CD4-positive, alpha-beta T cell (primary cell): Measurements from ENCODE around the gene SDK2. TPM values are rescaled to one million over a fixed set of nuclear protein-coding genes. Genes with fewer than 3 reads are reported as not detected.

Experiments used
- ATAC-seq: fragments of 200-7000 bp; cut with Tn5 transposase; one replicate; pipeline ENCODE4 v1.10.0; 2022; ENCODE audit warnings: mild to moderate bottlenecking; ENCODE audit not compliant: poor library complexity
- CTCF ChIA-PET: fragments of 350-600 bp; sonication (Branson Sonifier 250); formaldehyde crosslinking; loops from one replicate; lab custom pipeline; 2021; ENCODE audit warnings: antibody characterized with exemption, inconsistent platforms; lab: Charles Lee
- POLR2A ChIA-PET: fragments of 350-600 bp; sonication (Branson Sonifier 250); formaldehyde crosslinking; loops from one replicate; lab custom pipeline; 2021; ENCODE audit warnings: antibody characterized with exemption, inconsistent platforms; lab: Charles Lee
- DNase-seq, 14 experiments: peaks; one replicate each; pipeline ENCODE4 v3.0.0-alpha.2; 2013 to 2020; ENCODE audit warnings: mixed read lengths in 2 of 14
- H3K27ac ChIP-seq, 2 donors: one replicate each; pipeline versions ENCODE4 v1.5.1 to v1.7.0; 2013; ENCODE audit warnings: low read length in 2 of 2, low read depth in 1 of 2, mild to moderate bottlenecking in 1 of 2
- H3K27me3 ChIP-seq, 2 experiments: 1 replicate in 1 of 2; 2 replicates in 1 of 2; pipeline versions ENCODE4 v1.6.1 to v1.7.0; 2013; ENCODE audit warnings: low read length in 2 of 2, control low read depth in 1 of 2, mild to moderate bottlenecking in 1 of 2, moderate library complexity in 1 of 2; ENCODE audit not compliant: insufficient read depth in 2 of 2, control insufficient read depth in 1 of 2
- H3K36me3 ChIP-seq: one replicate; pipeline ENCODE4 v1.6.1; 2013; ENCODE audit warnings: low read length, control low read depth; ENCODE audit not compliant: insufficient read depth
- H3K4me1 ChIP-seq: one replicate; pipeline ENCODE4 v1.6.1; 2013; ENCODE audit warnings: low read length, control low read depth; ENCODE audit not compliant: insufficient read depth
- H3K4me3 ChIP-seq: one replicate; pipeline ENCODE4 v1.5.1; 2013; ENCODE audit warnings: mild to moderate bottlenecking, low read length, moderate library complexity
- H3K9me3 ChIP-seq, 2 experiments: 1 replicate in 1 of 2; 2 replicates in 1 of 2; pipeline versions ENCODE4 v1.6.1 to v1.7.0; 2013; ENCODE audit warnings: low read length in 2 of 2, mild to moderate bottlenecking in 2 of 2, control low read depth in 1 of 2, moderate library complexity in 1 of 2; ENCODE audit not compliant: control insufficient read depth in 1 of 2, insufficient read depth in 1 of 2
- H3K27ac Mint-ChIP-seq: one replicate; pipeline ENCODE4 v1.8.0; 2020; ENCODE audit warnings: mixed read lengths
- H3K27me3 Mint-ChIP-seq: one replicate; pipeline ENCODE4 v1.8.0; 2021; ENCODE audit warnings: mixed read lengths
- H3K36me3 Mint-ChIP-seq: one replicate; pipeline ENCODE4 v1.8.0; 2021; ENCODE audit warnings: low read depth, mixed read lengths
- H3K4me1 Mint-ChIP-seq: one replicate; pipeline ENCODE4 v1.8.0; 2021; ENCODE audit warnings: low read depth, mixed read lengths
- H3K4me3 Mint-ChIP-seq: one replicate; pipeline ENCODE4 v1.8.0; 2020; ENCODE audit warnings: mild to moderate bottlenecking, mixed read lengths
- H3K9me3 Mint-ChIP-seq: one replicate; pipeline ENCODE4 v1.8.0; 2020; ENCODE audit warnings: mixed read lengths
- intact Hi-C, 2 experiments: fragments of 100-400 bp; cut with DNase I in 1 of 2; cut with micrococcal nuclease in 1 of 2; formaldehyde crosslinking; loops; one replicate each; pipeline versions ENCODE4 v1.15.1 to v1.9.0; 2023 to 2025; cut with DNase I, micrococcal nuclease
- total RNA-seq, 174 experiments: library from RNA in 2 of 174; stranded (reverse) in 2 of 174; gene quantifications; one replicate each; pipeline ENCODE4 v1.2.3 and lab custom pipeline; 2021 to 2026
- TF ChIP-seq, protein P1 (sequence below): fragments of 200-600 bp; IDR thresholded peaks from one replicate; pipeline ENCODE4 v1.8.0; 2022; ENCODE audit warnings: antibody characterized with exemption, mild to moderate bottlenecking

SDK2 gene
- total RNA-seq, 2 experiments from 2014 or later: 8.1 to 8.2 TPM

DNA sequence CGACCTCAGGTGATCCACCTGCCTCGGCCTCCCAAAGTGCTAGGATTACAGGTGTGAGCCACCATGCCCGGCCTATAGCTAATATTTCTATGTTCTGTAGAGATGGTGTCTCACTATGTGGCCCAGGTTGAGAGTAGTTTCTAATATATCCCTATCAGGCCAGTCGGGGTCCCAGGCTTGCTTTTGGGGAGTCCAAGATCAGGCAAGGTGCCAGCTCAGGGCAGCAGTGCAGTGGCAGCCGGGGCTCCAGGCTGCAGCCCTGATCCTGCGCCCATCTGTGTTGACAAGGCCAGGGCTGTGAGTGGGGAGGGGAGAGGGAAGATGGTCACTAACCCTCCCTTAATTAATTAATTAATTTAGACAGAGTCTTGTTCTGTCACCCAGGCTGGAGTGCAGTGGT is 254.8 kb downstream of the SDK2 start:
- Mint-ChIP-seq H3K27ac (no peak overlapping the region), H3K9me3 (no peaks in the 10 kb centered on the region)
- intact Hi-C loops: no loop called here

DNA sequence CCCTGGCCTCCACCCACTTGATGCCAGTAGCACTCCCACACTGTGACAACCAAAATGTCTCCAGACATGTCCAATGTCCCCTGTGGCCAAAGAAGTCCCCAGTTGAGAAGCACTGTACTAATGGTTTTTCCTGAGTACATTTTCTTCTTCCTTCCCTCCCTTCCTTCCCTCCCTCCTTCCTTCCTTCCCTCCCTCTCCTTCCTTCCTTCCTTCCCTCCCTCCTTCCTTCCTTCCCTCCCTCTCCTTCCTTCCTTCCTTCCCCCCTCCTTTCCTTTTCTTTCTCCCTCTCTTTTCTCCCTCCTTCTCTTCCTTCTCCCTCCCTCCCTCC is 255.7 kb downstream of the SDK2 start:
- CTCF ChIA-PET: interaction anchor here (0.6 kb wide), 1 partner anchor 216 kb away, joined by 3 read pairs; no protein-coding TSS in a partner anchor
- TF ChIP-seq, protein P1, sequence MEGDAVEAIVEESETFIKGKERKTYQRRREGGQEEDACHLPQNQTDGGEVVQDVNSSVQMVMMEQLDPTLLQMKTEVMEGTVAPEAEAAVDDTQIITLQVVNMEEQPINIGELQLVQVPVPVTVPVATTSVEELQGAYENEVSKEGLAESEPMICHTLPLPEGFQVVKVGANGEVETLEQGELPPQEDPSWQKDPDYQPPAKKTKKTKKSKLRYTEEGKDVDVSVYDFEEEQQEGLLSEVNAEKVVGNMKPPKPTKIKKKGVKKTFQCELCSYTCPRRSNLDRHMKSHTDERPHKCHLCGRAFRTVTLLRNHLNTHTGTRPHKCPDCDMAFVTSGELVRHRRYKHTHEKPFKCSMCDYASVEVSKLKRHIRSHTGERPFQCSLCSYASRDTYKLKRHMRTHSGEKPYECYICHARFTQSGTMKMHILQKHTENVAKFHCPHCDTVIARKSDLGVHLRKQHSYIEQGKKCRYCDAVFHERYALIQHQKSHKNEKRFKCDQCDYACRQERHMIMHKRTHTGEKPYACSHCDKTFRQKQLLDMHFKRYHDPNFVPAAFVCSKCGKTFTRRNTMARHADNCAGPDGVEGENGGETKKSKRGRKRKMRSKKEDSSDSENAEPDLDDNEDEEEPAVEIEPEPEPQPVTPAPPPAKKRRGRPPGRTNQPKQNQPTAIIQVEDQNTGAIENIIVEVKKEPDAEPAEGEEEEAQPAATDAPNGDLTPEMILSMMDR: no peak
- Mint-ChIP-seq H3K4me1 (no peaks in the 10 kb centered on the region), H3K27ac (no peak overlapping the region), H3K9me3 (no peaks in the 10 kb centered on the region), H3K36me3 (peaks cover 25% of the 10 kb centered on the region), H3K27me3 (no peaks in the 10 kb centered on the region), H3K4me3 (no peak overlapping the region)
- H3K27ac ChIP-seq: no peak overlapping the region
- DNase-seq (no peak), ATAC-seq (no peak)
- no peaks in the 10 kb centered on the region for H3K36me3 ChIP-seq
- H3K27me3 ChIP-seq: no peaks in the 10 kb centered on the region
- no peak overlapping the region for H3K4me3 ChIP-seq
- H3K9me3 ChIP-seq: no peaks in the 10 kb centered on the region
- POLR2A ChIA-PET: no interaction called here
- intact Hi-C loops: no loop called here
- H3K4me1 ChIP-seq: no peaks in the 10 kb centered on the region

More for the DNA sequence above, 254.8 kb downstream of the SDK2 start:
- H3K27ac ChIP-seq: no peak overlapping the region
- no peaks in the 10 kb centered on the region for H3K9me3 ChIP-seq
- no peaks in the 10 kb centered on the region for H3K4me1 ChIP-seq
- no peaks in the 10 kb centered on the region for H3K27me3 ChIP-seq
- no peak overlapping the region for H3K4me3 ChIP-seq
- POLR2A ChIA-PET: no interaction called here
- Mint-ChIP-seq H3K27me3 (no peaks in the 10 kb centered on the region), H3K4me3 (no peak overlapping the region), H3K36me3 (peaks cover 29% of the 10 kb centered on the region), H3K4me1 (no peaks in the 10 kb centered on the region)
- CTCF ChIA-PET: no interaction called here
- TF ChIP-seq, protein P1: no peak
- ATAC-seq (no peak), DNase-seq (no peak)
- H3K36me3 ChIP-seq: no peaks in the 10 kb centered on the region

DNA sequence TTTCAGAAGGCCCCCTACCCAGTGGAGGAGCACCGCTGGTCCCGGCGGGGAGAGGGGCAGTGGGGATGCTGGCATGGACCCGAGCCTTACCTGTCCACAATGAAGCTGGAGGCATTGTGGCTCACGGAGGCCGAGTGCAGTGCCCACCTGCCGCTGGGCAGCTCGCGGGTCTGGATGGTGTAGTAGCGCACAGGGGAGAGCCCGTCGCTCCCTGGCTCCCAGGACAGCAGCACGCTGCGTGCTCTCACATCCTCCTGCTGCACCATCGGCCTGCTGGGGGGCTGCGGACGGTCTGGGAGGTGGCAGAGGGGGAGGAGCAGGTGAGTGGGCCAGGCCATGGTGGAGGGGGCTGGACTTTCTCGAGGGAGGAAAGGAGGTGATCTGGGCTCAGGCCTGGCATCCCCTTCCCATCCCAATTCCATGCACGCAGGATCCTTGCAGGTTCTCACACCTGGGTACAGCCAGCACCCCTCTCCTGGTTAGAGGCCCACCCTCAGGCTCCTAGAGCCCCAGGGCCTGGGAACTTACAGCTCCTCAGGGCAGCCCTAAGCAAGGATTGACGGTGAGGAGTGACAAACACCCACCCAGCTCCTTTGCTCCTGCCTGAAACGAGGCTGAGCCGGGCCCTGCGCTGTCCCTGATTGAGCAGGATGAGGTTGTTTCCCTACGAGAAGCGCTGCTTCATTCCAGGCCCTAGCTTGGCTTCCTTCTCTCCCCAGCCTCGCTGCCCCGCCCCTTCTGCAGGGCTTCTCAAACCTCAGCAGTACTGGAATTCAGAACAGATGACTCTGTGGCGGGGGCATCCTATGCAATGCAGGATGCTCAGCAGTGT is 256.3 kb downstream of the SDK2 start:
- H3K36me3 Mint-ChIP-seq: peaks cover 24% of the 10 kb centered on the region
- no peaks in the 10 kb centered on the region for H3K27me3 Mint-ChIP-seq
- H3K4me1 Mint-ChIP-seq: no peaks in the 10 kb centered on the region
- Histone ChIP-seq H3K4me3 (no peak overlapping the region), H3K27ac (no peak overlapping the region), H3K27me3 (no peaks in the 10 kb centered on the region), H3K9me3 (no peaks in the 10 kb centered on the region), H3K4me1 (no peaks in the 10 kb centered on the region), H3K36me3 (no peaks in the 10 kb centered on the region)
- TF ChIP-seq, protein P1: no peak
- ATAC-seq (no peak), DNase-seq (no peak)
- H3K27ac Mint-ChIP-seq: no peak overlapping the region
- H3K4me3 Mint-ChIP-seq: no peak overlapping the region
- POLR2A ChIA-PET: no interaction called here
- intact Hi-C loops: no loop called here
- H3K9me3 Mint-ChIP-seq: no peaks in the 10 kb centered on the region
- CTCF ChIA-PET: no interaction called here
